GM20000 (cell line): ENCODE data around the gene DYSF.

Source experiments
- DNase-seq: peaks from one replicate; pipeline ENCODE4 v3.0.0; 2012; ENCODE audit warnings: low spot score
- TF ChIP-seq, protein P1 (sequence below): IDR thresholded peaks from 2 replicates; pipeline ENCODE4 v1.5.1; 2012; ENCODE audit warnings: mild to moderate bottlenecking, control low read depth; ENCODE audit errors: extremely low read depth, missing control alignments

DYSF gene

GRCh38 chr2:71711133-71711855, 257.9 kb downstream of the DYSF start:
- TF ChIP-seq, protein P1, sequence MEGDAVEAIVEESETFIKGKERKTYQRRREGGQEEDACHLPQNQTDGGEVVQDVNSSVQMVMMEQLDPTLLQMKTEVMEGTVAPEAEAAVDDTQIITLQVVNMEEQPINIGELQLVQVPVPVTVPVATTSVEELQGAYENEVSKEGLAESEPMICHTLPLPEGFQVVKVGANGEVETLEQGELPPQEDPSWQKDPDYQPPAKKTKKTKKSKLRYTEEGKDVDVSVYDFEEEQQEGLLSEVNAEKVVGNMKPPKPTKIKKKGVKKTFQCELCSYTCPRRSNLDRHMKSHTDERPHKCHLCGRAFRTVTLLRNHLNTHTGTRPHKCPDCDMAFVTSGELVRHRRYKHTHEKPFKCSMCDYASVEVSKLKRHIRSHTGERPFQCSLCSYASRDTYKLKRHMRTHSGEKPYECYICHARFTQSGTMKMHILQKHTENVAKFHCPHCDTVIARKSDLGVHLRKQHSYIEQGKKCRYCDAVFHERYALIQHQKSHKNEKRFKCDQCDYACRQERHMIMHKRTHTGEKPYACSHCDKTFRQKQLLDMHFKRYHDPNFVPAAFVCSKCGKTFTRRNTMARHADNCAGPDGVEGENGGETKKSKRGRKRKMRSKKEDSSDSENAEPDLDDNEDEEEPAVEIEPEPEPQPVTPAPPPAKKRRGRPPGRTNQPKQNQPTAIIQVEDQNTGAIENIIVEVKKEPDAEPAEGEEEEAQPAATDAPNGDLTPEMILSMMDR: no peak
- no peak for DNase-seq

- TF ChIP-seq, protein P1: no peak
- no peak for DNase-seq
Measured at GRCh38 chr2:71712158-71712818, 258.9 kb downstream of the DYSF start.

DNA sequence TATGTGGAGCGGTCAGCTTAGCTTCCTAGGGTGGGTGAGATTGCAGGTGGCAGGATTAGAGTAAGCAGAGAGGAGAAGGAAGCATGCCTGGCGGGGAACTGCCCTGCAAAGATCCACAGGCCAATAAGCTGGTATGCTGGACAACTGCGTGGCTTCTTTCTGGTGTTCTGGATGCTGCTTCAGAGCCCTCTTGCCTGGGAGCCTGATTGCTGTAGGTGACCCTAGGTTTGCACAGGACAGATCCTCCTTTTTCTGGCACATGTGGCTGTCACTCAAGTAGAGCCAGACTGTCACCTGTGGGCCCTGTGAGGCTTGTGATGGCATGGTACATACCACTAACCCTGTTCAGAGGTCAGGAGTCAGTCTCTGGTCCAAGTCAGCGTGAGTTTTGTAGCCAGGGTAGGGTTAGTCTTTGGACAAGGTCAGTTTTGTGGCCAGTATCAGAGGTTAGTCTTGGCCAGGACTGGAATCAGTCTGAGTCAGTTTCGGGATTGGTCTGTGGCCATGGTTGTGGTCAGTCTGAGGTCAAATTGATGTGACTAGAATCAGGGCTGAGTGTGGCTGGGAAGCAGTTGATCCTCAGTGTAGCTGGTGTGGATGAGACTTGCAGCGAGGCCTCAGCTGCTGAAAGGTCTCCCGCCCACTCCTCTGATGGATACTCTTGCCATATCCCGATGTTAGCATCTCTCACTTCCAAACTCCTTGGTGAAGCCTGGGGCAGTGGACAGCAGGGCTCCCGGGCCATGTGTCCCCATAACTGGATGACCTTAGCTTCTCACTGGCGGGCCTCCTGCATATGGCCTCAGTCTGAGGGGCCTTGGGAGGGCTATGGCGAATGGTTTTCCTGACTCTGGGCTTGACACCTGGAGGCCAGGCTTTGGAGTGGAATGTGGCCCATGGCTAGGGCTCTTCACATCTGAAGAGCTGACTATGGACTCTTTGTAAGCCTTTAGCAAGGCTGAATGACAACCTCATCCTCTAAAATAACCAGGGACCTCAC, 260.5 kb downstream of the DYSF start:
- TF ChIP-seq, protein P1: no peak
- no peak for DNase-seq

DNA sequence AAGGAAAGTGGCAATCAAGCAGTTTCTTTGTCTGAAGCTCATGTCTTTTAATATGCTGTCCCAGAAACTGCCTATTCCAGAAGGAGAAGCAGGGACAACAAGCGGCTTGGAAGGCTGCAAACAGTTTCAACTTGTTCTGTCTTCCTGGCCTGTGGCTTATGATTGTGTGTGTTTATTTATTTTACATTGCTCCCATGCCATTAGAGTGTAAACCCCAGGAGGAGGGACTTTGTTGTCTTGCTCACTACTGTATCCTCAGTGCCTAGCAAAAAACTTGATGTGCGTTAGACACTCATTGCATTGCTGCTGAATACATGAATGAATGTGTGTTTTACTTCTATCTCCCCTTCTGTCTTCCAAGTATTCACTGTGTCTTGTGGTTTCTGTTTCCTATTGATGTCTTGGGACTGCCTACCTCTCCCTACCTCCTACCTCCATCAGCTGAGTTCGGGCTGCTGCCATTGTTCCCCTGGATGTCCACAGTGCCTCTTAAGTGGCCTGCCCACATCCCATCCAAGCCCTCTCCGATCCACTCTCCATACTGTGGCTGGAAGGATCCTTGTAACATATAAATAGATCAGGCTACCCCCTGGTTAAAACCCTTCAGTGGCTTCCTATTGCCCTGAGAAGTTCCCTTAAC, 261.4 kb downstream of the DYSF start:
- DNase-seq: no peak
- TF ChIP-seq, protein P1: no peak

GRCh38 chr2:71715241-71715750, 261.9 kb downstream of the DYSF start:
- TF ChIP-seq, protein P1: no peak
- DNase-seq: no peak

- no peak for DNase-seq
- TF ChIP-seq, protein P1: no peak
Measured at GRCh38 chr2:71715951-71716696, 262.8 kb downstream of the DYSF start.
